Cardiac muscle cell (in vitro differentiated cells and primary cell): ENCODE data around the gene AP3M1. TPM values are rescaled to one million over a fixed set of nuclear protein-coding genes. Genes with fewer than 3 reads are reported as not detected.

Experiments
- polyA plus RNA-seq: library from polyadenylated mRNA; unstranded; fragments of >200 nt; fragmentation: Nextera tagmentation; extraction: Ambion mirVana; gene quantifications from 2 replicates; pipeline ENCODE4 v1.2.1, GENCODE V29; 2016
- total RNA-seq: library from RNA; depleted of rRNA; stranded (reverse); fragments of >200 nt; gene quantifications from 2 replicates; pipeline ENCODE4 v1.2.3, GENCODE V29; 2016

AP3M1 gene
- total and polyA plus RNA-seq, 2 experiments from 2014 or later: 21.8 to 43.8 TPM

Other genes starting within 250 kb of the AP3M1 start
- gene PLAU, start 239.7 kb downstream of the AP3M1 start, total RNA-seq: 3.8 and 5.4 TPM in 2 replicates
- gene PLAU, start 239.7 kb downstream of the AP3M1 start, polyA plus RNA-seq: 4.0 and 4.1 TPM in 2 replicates
- gene VCL, start 152.7 kb downstream of the AP3M1 start, total RNA-seq: 130 and 167 TPM in 2 replicates
- gene VCL, start 152.7 kb downstream of the AP3M1 start, polyA plus RNA-seq: 118 and 162 TPM in 2 replicates
- gene ADK, start 393 bp upstream of the AP3M1 start, total RNA-seq: 20.4 and 24.8 TPM in 2 replicates
- 57.4 and 73.8 TPM in 2 replicates for gene ADK, start 393 bp upstream of the AP3M1 start, polyA plus RNA-seq